ENCODE results near the gene SLC19A2. TPM values are rescaled to one million over a fixed set of nuclear protein-coding genes. Genes with fewer than 3 reads are reported as not detected.

Gene SLC19A2
- total and polyA plus RNA-seq, 2 donors (not counting 1 experiment from before 2014, with no cell fraction given): 5.2 to 8.9 TPM

DNA sequence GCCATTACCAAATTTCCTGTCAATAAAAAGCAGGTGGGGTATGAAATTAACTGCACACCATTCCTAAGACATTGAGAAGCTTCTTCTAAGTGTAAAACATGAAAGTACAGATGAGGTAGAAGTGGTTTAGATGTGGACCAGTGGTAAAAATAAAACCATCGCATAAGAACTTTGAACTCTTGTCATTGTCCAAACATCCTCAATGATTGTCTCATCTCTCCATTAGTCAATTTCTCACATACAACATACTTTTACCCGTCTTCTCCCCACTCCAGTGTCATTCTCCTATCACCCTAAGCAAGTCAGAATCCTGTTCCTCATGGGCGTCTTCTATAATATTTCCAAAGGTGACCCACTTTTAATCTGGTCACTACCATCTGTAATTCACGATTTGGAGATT, 24.3 kb upstream of the SLC19A2 start:
- H3K4me2 ChIP-seq (ENCODE audit: extremely low read depth, insufficient read depth, low read length): no peak overlapping the region
- no peak overlapping the region for H2AFZ ChIP-seq (ENCODE audit: low read length)
- H3K36me3 ChIP-seq (ENCODE audit: control insufficient read depth, insufficient read depth, low read length): no peaks in the 10 kb centered on the region
- no peaks in the 10 kb centered on the region for H3K9me3 ChIP-seq (ENCODE audit: control insufficient read depth, insufficient read depth, low read depth, low read length)
- no peak overlapping the region for H3K4me3 ChIP-seq (replicated peaks in 1 of 4; ENCODE audit: control extremely low read depth in 1 of 4, insufficient read depth in 1 of 4, low read depth in 3 of 4, low read length in 4 of 4)
- H3K27ac ChIP-seq (ENCODE audit: insufficient read depth, low read length): no peak overlapping the region
- H3K9ac ChIP-seq (ENCODE audit: insufficient read depth, low read length): no peak overlapping the region
- no peaks in the 10 kb centered on the region for H3K79me2 ChIP-seq (ENCODE audit: control insufficient read depth, insufficient read depth, low read length)
- H4K20me1 ChIP-seq (ENCODE audit: control insufficient read depth, extremely low read depth, insufficient read depth, low read length): no peaks in the 10 kb centered on the region
- no peak for DNase-seq (ENCODE audit: low read depth in 2 of 2)
- no peak for TF ChIP-seq EZH2 (IDR thresholded peaks at IDR 0.05; ENCODE audit: low read length, missing control alignments)
- TF ChIP-seq, protein P1, sequence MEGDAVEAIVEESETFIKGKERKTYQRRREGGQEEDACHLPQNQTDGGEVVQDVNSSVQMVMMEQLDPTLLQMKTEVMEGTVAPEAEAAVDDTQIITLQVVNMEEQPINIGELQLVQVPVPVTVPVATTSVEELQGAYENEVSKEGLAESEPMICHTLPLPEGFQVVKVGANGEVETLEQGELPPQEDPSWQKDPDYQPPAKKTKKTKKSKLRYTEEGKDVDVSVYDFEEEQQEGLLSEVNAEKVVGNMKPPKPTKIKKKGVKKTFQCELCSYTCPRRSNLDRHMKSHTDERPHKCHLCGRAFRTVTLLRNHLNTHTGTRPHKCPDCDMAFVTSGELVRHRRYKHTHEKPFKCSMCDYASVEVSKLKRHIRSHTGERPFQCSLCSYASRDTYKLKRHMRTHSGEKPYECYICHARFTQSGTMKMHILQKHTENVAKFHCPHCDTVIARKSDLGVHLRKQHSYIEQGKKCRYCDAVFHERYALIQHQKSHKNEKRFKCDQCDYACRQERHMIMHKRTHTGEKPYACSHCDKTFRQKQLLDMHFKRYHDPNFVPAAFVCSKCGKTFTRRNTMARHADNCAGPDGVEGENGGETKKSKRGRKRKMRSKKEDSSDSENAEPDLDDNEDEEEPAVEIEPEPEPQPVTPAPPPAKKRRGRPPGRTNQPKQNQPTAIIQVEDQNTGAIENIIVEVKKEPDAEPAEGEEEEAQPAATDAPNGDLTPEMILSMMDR (conservative IDR thresholded peaks at IDR 0.05 in 1 of 2, IDR thresholded peaks at IDR 0.05 in 1 of 2; ENCODE audit: low read depth in 1 of 2, low read length in 2 of 2): no peak
- no peaks in the 10 kb centered on the region for H3K27me3 ChIP-seq (ENCODE audit: control insufficient read depth, insufficient read depth, low read length)
- peaks cover 5% of the 10 kb centered on the region for H3K4me1 ChIP-seq (ENCODE audit: control insufficient read depth, extremely low read depth, insufficient read depth, low read length)

DNA sequence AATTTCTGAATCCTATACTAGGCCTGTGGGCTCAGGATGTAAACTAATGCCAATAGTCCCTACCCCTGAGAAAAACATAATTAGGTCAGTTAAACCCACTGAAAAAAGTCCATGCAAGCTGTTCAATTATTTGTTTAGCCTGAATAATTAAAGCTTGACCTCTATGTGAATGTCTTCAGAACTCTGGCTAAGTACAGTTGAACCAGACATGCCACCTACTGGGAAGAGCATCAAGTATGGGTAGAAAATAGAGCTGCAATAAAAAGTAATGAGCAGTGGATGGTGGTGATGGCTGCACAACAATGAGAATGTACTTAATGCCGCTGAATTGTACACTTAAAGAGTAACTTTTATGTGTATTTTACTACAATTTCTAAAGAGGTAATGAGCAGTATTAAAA, 23.6 kb upstream of the SLC19A2 start:
- H3K4me3 ChIP-seq (replicated peaks in 1 of 4; ENCODE audit: control extremely low read depth in 1 of 4, insufficient read depth in 1 of 4, low read depth in 3 of 4, low read length in 4 of 4): no peak overlapping the region
- no peak overlapping the region for H3K27ac ChIP-seq (ENCODE audit: insufficient read depth, low read length)
- TF ChIP-seq, protein P1 (conservative IDR thresholded peaks at IDR 0.05 in 1 of 2, IDR thresholded peaks at IDR 0.05 in 1 of 2; ENCODE audit: low read depth in 1 of 2, low read length in 2 of 2): no peak
- no peak for TF ChIP-seq EZH2 (IDR thresholded peaks at IDR 0.05; ENCODE audit: low read length, missing control alignments)
- no peaks in the 10 kb centered on the region for H4K20me1 ChIP-seq (ENCODE audit: control insufficient read depth, extremely low read depth, insufficient read depth, low read length)
- DNase-seq (ENCODE audit: low read depth in 2 of 2): no peak
- H2AFZ ChIP-seq (ENCODE audit: low read length): no peak overlapping the region
- H3K4me2 ChIP-seq (ENCODE audit: extremely low read depth, insufficient read depth, low read length): no peak overlapping the region
- H3K9ac ChIP-seq (ENCODE audit: insufficient read depth, low read length): no peak overlapping the region
- H3K36me3 ChIP-seq (ENCODE audit: control insufficient read depth, insufficient read depth, low read length): no peaks in the 10 kb centered on the region
- H3K79me2 ChIP-seq (ENCODE audit: control insufficient read depth, insufficient read depth, low read length): no peaks in the 10 kb centered on the region
- no peaks in the 10 kb centered on the region for H3K9me3 ChIP-seq (ENCODE audit: control insufficient read depth, insufficient read depth, low read depth, low read length)
- H3K4me1 ChIP-seq (ENCODE audit: control insufficient read depth, extremely low read depth, insufficient read depth, low read length): peaks cover 5% of the 10 kb centered on the region
- H3K27me3 ChIP-seq (ENCODE audit: control insufficient read depth, insufficient read depth, low read length): no peaks in the 10 kb centered on the region

DNA sequence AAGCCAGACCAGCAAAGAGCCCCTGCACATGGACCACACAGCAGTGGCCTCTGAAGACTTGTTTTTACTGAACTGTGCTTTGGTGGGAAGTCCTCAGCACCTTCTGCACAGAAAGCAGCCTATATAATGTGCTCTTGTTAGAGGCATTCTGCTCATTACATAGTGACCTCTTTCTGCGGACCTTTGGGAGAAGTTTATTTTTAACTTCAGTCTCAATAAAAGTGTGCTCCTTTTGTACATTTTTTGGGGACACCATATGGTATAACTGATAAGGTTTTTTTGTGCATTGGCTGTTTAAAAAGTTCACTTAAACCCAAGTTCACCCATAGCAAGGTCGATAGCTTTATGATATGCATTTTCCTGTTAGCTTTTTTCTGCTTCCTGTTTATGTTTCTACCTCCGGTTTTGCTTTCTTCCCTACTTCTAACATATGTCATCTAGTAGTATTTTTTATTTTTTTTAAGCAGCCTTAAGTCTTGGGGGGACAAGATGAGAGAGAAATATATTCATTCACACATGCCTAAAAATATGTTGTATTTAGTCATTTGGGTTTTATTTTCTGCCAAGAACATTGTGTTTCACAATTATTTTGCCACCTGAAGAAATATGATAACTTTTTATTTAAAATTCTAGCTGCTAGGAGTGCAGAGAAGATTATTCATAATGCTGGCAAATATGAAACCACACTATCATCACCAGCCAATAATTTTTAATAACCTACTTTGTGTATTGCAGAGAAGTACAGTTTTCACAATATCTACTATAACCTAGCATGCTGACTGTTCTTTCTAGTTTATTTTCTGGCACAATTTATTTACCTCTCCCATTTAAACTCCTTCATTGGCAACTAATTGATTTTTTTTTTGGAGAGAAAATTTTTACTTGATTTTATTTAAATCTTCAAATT, 22.9 kb upstream of the SLC19A2 start:
- H3K27me3 ChIP-seq (ENCODE audit: control insufficient read depth, insufficient read depth, low read length): no peaks in the 10 kb centered on the region
- H3K36me3 ChIP-seq (ENCODE audit: control insufficient read depth, insufficient read depth, low read length): no peaks in the 10 kb centered on the region
- H3K9me3 ChIP-seq (ENCODE audit: control insufficient read depth, insufficient read depth, low read depth, low read length): no peaks in the 10 kb centered on the region
- H3K4me1 ChIP-seq (ENCODE audit: control insufficient read depth, extremely low read depth, insufficient read depth, low read length): peaks cover 5% of the 10 kb centered on the region
- no peaks in the 10 kb centered on the region for H3K79me2 ChIP-seq (ENCODE audit: control insufficient read depth, insufficient read depth, low read length)
- no peak overlapping the region for H2AFZ ChIP-seq (ENCODE audit: low read length)
- TF ChIP-seq EZH2 (IDR thresholded peaks at IDR 0.05; ENCODE audit: low read length, missing control alignments): no peak
- TF ChIP-seq, protein P1 (conservative IDR thresholded peaks at IDR 0.05 in 1 of 2, IDR thresholded peaks at IDR 0.05 in 1 of 2; ENCODE audit: low read depth in 1 of 2, low read length in 2 of 2): no peak
- no peak for DNase-seq (ENCODE audit: low read depth in 2 of 2)
- H3K4me2 ChIP-seq (ENCODE audit: extremely low read depth, insufficient read depth, low read length): no peak overlapping the region
- H3K9ac ChIP-seq (ENCODE audit: insufficient read depth, low read length): no peak overlapping the region
- H3K4me3 ChIP-seq (replicated peaks in 1 of 4; ENCODE audit: control extremely low read depth in 1 of 4, insufficient read depth in 1 of 4, low read depth in 3 of 4, low read length in 4 of 4): no peak overlapping the region
- H3K27ac ChIP-seq (ENCODE audit: insufficient read depth, low read length): no peak overlapping the region
- H4K20me1 ChIP-seq (ENCODE audit: control insufficient read depth, extremely low read depth, insufficient read depth, low read length): no peaks in the 10 kb centered on the region
